Measurements from ENCODE around the gene FAM89A.

GRCh38 chr1:231052777-231053176 lies 12.7 kb upstream of the FAM89A start:
- no peak for TF ChIP-seq POLR2A (IDR thresholded peaks at IDR 0.05)
- TF ChIP-seq, protein P1, sequence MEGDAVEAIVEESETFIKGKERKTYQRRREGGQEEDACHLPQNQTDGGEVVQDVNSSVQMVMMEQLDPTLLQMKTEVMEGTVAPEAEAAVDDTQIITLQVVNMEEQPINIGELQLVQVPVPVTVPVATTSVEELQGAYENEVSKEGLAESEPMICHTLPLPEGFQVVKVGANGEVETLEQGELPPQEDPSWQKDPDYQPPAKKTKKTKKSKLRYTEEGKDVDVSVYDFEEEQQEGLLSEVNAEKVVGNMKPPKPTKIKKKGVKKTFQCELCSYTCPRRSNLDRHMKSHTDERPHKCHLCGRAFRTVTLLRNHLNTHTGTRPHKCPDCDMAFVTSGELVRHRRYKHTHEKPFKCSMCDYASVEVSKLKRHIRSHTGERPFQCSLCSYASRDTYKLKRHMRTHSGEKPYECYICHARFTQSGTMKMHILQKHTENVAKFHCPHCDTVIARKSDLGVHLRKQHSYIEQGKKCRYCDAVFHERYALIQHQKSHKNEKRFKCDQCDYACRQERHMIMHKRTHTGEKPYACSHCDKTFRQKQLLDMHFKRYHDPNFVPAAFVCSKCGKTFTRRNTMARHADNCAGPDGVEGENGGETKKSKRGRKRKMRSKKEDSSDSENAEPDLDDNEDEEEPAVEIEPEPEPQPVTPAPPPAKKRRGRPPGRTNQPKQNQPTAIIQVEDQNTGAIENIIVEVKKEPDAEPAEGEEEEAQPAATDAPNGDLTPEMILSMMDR (IDR thresholded peaks at IDR 0.05): no peak

All from vagina (tissue), 2 donors.